IMR-90 (cell line): ENCODE measurements around the gene GUCY1A2. TPM values are rescaled to one million over a fixed set of nuclear protein-coding genes. Genes with fewer than 3 reads are reported as not detected.

ENCODE experiments used
- ATAC-seq: fragments of 200-7000 bp; cut with Tn5 transposase; 2 replicates; pipeline ENCODE4 v1.9.1; 2020; ENCODE audit warnings: low read depth, mild to moderate bottlenecking, moderate library complexity
- BruUV-seq: library from RNA; stranded (reverse); fragments of 400-500 nt; replicated peaks from 2 replicates; lab custom pipeline; 2021; lab: Mats Ljungman, UMichigan
- CTCF ChIA-PET: fragments of 300-600 bp; formaldehyde crosslinking; extraction: SDS; loops from one replicate; lab custom pipeline; 2021; ENCODE audit warnings: antibody characterized with exemption; lab: Yijun Ruan, JAX
- POLR2A ChIA-PET: fragments of 300-600 bp; sonication (Branson Sonifier 250); formaldehyde crosslinking; loops from one replicate; lab custom pipeline; 2022; ENCODE audit warnings: antibody characterized with exemption; ENCODE audit not compliant: unreplicated experiment; lab: Charles Lee
- DNase-seq: peaks from one replicate; pipeline ENCODE4 v3.0.0; 2013
- H2AFZ ChIP-seq: replicated peaks from 2 replicates; pipeline ENCODE3; 2013; ENCODE audit warnings: low read length, mild to moderate bottlenecking; ENCODE audit not compliant: poor library complexity
- H2AK5ac ChIP-seq: 2 replicates; pipeline ENCODE4 v1.6.1; 2013; ENCODE audit warnings: low read depth, low read length, inconsistent platforms
- H2AK9ac ChIP-seq: replicated peaks from 2 replicates; pipeline ENCODE3; 2013; ENCODE audit warnings: mild to moderate bottlenecking, low read depth, low read length, moderate library complexity; ENCODE audit not compliant: poor library complexity
- H2BK120ac ChIP-seq: 2 replicates; pipeline ENCODE4 v1.6.1; 2013; ENCODE audit warnings: low read depth, low read length, inconsistent platforms
- H2BK15ac ChIP-seq: 3 replicates; pipeline ENCODE4 v1.6.1; 2013; ENCODE audit warnings: low read depth, low read length, inconsistent platforms
- H2BK20ac ChIP-seq: 2 replicates; pipeline ENCODE4 v1.6.1; 2013; ENCODE audit warnings: low read depth, mild to moderate bottlenecking, inconsistent platforms, low read length, moderate library complexity
- H2BK5ac ChIP-seq: 2 replicates; pipeline ENCODE4 v1.6.1; 2013; ENCODE audit warnings: mild to moderate bottlenecking, low read depth, low read length, inconsistent platforms; ENCODE audit not compliant: poor library complexity, severe bottlenecking
- H3K14ac ChIP-seq: replicated peaks from 2 replicates; pipeline ENCODE4 v1.6.1; 2013; ENCODE audit warnings: low read depth, low read length, inconsistent platforms
- H3K18ac ChIP-seq: 2 replicates; pipeline ENCODE4 v1.6.1; 2013; ENCODE audit warnings: low read depth, low read length, control low read depth
- H3K23ac ChIP-seq: 2 replicates; pipeline ENCODE4 v1.6.1; 2013; ENCODE audit warnings: low read depth, low read length, inconsistent platforms
- H3K27ac ChIP-seq: 2 replicates; pipeline ENCODE4 v1.5.1; 2013; ENCODE audit warnings: mild to moderate bottlenecking, control low read depth, low read length; ENCODE audit not compliant: insufficient read depth
- H3K27me3 ChIP-seq: 2 replicates; pipeline ENCODE4 v1.6.1; 2013; ENCODE audit warnings: low read length; ENCODE audit not compliant: control insufficient read depth, insufficient read depth
- H3K36me3 ChIP-seq: 2 replicates; pipeline ENCODE4 v1.6.1; 2013; ENCODE audit warnings: low read length, mixed read lengths; ENCODE audit not compliant: control insufficient read depth, insufficient read depth
- H3K4ac ChIP-seq: 2 replicates; pipeline ENCODE4 v1.6.1; 2013; ENCODE audit warnings: low read depth, low read length, inconsistent platforms
- H3K4me1 ChIP-seq: 2 replicates; pipeline ENCODE4 v1.6.1; 2013; ENCODE audit warnings: low read length, mixed read lengths; ENCODE audit not compliant: control insufficient read depth, insufficient read depth
- H3K4me2 ChIP-seq: 2 replicates; pipeline ENCODE4 v1.6.1; 2013; ENCODE audit warnings: low read depth, mild to moderate bottlenecking, control low read depth, low read length, moderate library complexity
- H3K4me3 ChIP-seq: 2 replicates; pipeline ENCODE4 v1.5.1; 2013; ENCODE audit warnings: low read depth, mild to moderate bottlenecking, control low read depth, low read length, moderate library complexity; ENCODE audit not compliant: insufficient read depth
- H3K56ac ChIP-seq: 2 replicates; pipeline ENCODE4 v1.6.1; 2013; ENCODE audit warnings: low read length, inconsistent platforms; ENCODE audit not compliant: insufficient read depth; ENCODE audit errors: extremely low read depth
- H3K79me1 ChIP-seq, 2 experiments: 2 replicates each; pipeline ENCODE4 v1.6.1; 2013; ENCODE audit warnings: low read length in 2 of 2, inconsistent platforms in 1 of 2, low read depth in 1 of 2
- H3K9ac ChIP-seq: 2 replicates; pipeline ENCODE4 v1.6.1; 2013; ENCODE audit warnings: low read depth, low read length, control low read depth
- H3K9me1 ChIP-seq: 2 replicates; pipeline ENCODE4 v1.6.1; 2013; ENCODE audit warnings: low read length, inconsistent platforms; ENCODE audit not compliant: insufficient read depth
- H3K9me3 ChIP-seq: 2 replicates; pipeline ENCODE4 v1.6.1; 2013; ENCODE audit warnings: low read length; ENCODE audit not compliant: control insufficient read depth, insufficient read depth
- H4K20me1 ChIP-seq: 2 replicates; pipeline ENCODE4 v1.6.1; 2013; ENCODE audit warnings: low read length, inconsistent platforms; ENCODE audit not compliant: insufficient read depth
- H4K5ac ChIP-seq: 2 replicates; pipeline ENCODE4 v1.6.1; 2013; ENCODE audit warnings: mild to moderate bottlenecking, low read depth, low read length, control low read depth
- H4K8ac ChIP-seq, 2 experiments: 2 replicates each; pipeline ENCODE4 v1.6.1; 2013; ENCODE audit warnings: low read depth in 2 of 2, low read length in 2 of 2, control low read depth in 1 of 2, inconsistent platforms in 1 of 2
- H4K91ac ChIP-seq: 2 replicates; pipeline ENCODE4 v1.6.1; 2013; ENCODE audit warnings: low read depth, low read length, inconsistent platforms; ENCODE audit not compliant: insufficient read depth
- CTCF ChIP-seq: conservative IDR thresholded peaks from 2 replicates; pipeline ENCODE4 v1.5.1; 2012; ENCODE audit warnings: mild to moderate bottlenecking, low read depth, low read length, improper control_type of control experiment
- MXI1 ChIP-seq: IDR thresholded peaks from 2 replicates; pipeline ENCODE4 v1.6.1; 2012; ENCODE audit warnings: low read depth, mild to moderate bottlenecking, low read length, moderate library complexity, borderline replicate concordance
- NFE2L2 ChIP-seq: fragments of 150-350 bp; IDR thresholded peaks from 2 replicates; pipeline ENCODE4 v1.6.1; 2016; ENCODE audit warnings: low read depth, mild to moderate bottlenecking, low read length
- RAD21 ChIP-seq: IDR thresholded peaks from 2 replicates; pipeline ENCODE4 v1.6.1; 2012; ENCODE audit warnings: low read length, improper control_type of control experiment
- WGBS, 2 experiments: methylation state at CpG; one replicate each; pipeline versions ENCODE4 v1.1.5 to v1.1.7; 2013; ENCODE audit warnings: missing lambda C conversion rate in 2 of 2; ENCODE audit not compliant: insufficient read length in 1 of 2; ENCODE audit errors: extremely low coverage in 2 of 2; 5-methylcytosine and 5-hydroxymethylcytosine counted together
- dilution Hi-C: fragments of 300-500 bp; cut with HindIII; formaldehyde crosslinking; loops from one replicate; pipeline ENCODE4 v1.14.3; 2018; ENCODE audit warnings: low sequenced_read_pairs; ENCODE audit not compliant: unreplicated experiment
- in situ Hi-C: fragments of 300-500 bp; cut with MboI; formaldehyde crosslinking; loops from 3 replicates; pipeline ENCODE4 v1.14.3; 2019; ENCODE audit warnings: low sequenced_read_pairs, inconsistent platforms, mixed read lengths
- intact Hi-C: fragments of 100-400 bp; cut with micrococcal nuclease; formaldehyde crosslinking; loops from 2 replicates; pipeline ENCODE4 v1.10.0; 2022
- polyA plus RNA-seq, 3 experiments: library from polyadenylated mRNA; depleted of rRNA; stranded (reverse); fragments of >200 nt; gene quantifications; 2 replicates each; pipeline ENCODE4 v1.2.3, GENCODE V29; 2012; ENCODE audit warnings: low replicate concordance in 1 of 3
- total RNA-seq: library from RNA; depleted of rRNA; stranded (reverse); fragments of >200 nt; gene quantifications from 2 replicates; pipeline ENCODE4 v1.2.3, GENCODE V29; 2012
- TF ChIP-seq, protein P1 (sequence below): fragments of 150-350 bp; IDR thresholded peaks from 2 replicates; pipeline ENCODE4 v1.6.1; 2016; ENCODE audit warnings: low read depth, mild to moderate bottlenecking, low read length, moderate library complexity, borderline replicate concordance
- TF ChIP-seq, protein P2 (sequence below): fragments of 150-350 bp; IDR thresholded peaks from 2 replicates; pipeline ENCODE4 v1.6.1; 2017; ENCODE audit warnings: mild to moderate bottlenecking, antibody characterized with exemption, low read length, low read depth

The GUCY1A2 gene
- total and polyA plus RNA-seq, 2 of the 4 experiments (the other 2 are of a cell fraction): under 0.01 to 0.03 TPM

DNA sequence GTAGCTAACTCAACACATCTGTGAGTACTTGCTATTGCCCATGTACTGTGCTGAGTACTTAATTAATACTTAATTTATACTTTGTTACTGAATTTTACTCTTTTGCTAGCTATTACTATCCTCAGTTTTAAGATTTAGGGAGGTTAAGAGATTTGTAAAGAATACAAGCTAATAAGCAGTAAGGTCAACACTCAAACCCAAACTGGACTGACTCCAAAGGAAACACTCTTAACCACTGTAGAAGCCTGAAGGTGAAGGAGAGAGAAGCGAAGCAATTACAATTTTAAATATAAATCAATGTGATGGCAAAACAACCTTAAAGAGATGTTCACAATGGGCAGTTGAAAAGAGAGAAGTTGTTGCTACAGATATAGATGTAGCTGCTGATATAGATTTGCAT lies 204.5 kb downstream of the GUCY1A2 start:
- H3K27me3 ChIP-seq: no peaks in the 10 kb centered on the region
- H3K14ac ChIP-seq: no peak overlapping the region
- no peaks in the 10 kb centered on the region for H3K9me1 ChIP-seq
- H2BK15ac ChIP-seq: no peak overlapping the region
- no peaks in the 10 kb centered on the region for H4K20me1 ChIP-seq
- H4K5ac ChIP-seq: no peak overlapping the region
- DNase-seq: no peak
- intact Hi-C loops (no loop called here), dilution Hi-C loops (no loop called here), in situ Hi-C loops (no loop called here)
- H3K27ac ChIP-seq: no peak overlapping the region
- no peak for ATAC-seq
- H3K79me1 ChIP-seq: no peaks in the 10 kb centered on the region
- no peak overlapping the region for H2AK5ac ChIP-seq
- H3K4me2 ChIP-seq: no peak overlapping the region
- H3K9me3 ChIP-seq: no peaks in the 10 kb centered on the region
- H4K91ac ChIP-seq: no peak overlapping the region
- no peaks in the 10 kb centered on the region for H3K4me1 ChIP-seq
- no peak overlapping the region for H3K4ac ChIP-seq
- H2BK5ac ChIP-seq: no peak overlapping the region
- no peak overlapping the region for H2AFZ ChIP-seq
- no peaks in the 10 kb centered on the region for H3K36me3 ChIP-seq
- no peak overlapping the region for H3K4me3 ChIP-seq
- POLR2A ChIA-PET: no interaction called here
- no peak overlapping the region for H2BK20ac ChIP-seq
- CTCF ChIA-PET: no interaction called here
- no peak overlapping the region for H3K9ac ChIP-seq
- no peak overlapping the region for H3K18ac ChIP-seq
- BruUV-seq: no TSS peak
- no peak overlapping the region for H2BK120ac ChIP-seq
- no peak overlapping the region for H4K8ac ChIP-seq
- no peak overlapping the region for H3K56ac ChIP-seq
- no peak overlapping the region for H3K23ac ChIP-seq
- no CpG with 5 or more reads among the region's 1 CpG for WGBS, 2 experiments
- H2AK9ac ChIP-seq: no peak overlapping the region
- TF ChIP-seq, protein P1, sequence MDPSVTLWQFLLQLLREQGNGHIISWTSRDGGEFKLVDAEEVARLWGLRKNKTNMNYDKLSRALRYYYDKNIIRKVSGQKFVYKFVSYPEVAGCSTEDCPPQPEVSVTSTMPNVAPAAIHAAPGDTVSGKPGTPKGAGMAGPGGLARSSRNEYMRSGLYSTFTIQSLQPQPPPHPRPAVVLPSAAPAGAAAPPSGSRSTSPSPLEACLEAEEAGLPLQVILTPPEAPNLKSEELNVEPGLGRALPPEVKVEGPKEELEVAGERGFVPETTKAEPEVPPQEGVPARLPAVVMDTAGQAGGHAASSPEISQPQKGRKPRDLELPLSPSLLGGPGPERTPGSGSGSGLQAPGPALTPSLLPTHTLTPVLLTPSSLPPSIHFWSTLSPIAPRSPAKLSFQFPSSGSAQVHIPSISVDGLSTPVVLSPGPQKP: no peak
- TF ChIP-seq, protein P2, sequence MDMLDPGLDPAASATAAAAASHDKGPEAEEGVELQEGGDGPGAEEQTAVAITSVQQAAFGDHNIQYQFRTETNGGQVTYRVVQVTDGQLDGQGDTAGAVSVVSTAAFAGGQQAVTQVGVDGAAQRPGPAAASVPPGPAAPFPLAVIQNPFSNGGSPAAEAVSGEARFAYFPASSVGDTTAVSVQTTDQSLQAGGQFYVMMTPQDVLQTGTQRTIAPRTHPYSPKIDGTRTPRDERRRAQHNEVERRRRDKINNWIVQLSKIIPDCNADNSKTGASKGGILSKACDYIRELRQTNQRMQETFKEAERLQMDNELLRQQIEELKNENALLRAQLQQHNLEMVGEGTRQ: no peak
- TF ChIP-seq RAD21 (no peak), CTCF (no peak), NFE2L2 (no peak), MXI1 (no peak)
